HepG2 (cell line): ENCODE measurements around the gene PDCD11. TPM values are rescaled to one million over a fixed set of nuclear protein-coding genes. Genes with fewer than 3 reads are reported as not detected.

Experiments used
- CEBPB ChIP-seq: IDR thresholded peaks from 2 replicates; pipeline ENCODE4 v1.6.1; 2011; ENCODE audit warnings: low read depth, low read length, improper control_type of control experiment, borderline replicate concordance
- CREM ChIP-seq, 2 experiments: sonication (generic) in 1 of 2; formaldehyde crosslinking in 1 of 2; IDR thresholded peaks; 2 replicates each; pipeline versions ENCODE4 v1.4.0 to v1.6.1; 2016 to 2020; ENCODE audit warnings: antibody characterized with exemption in 1 of 2, mild to moderate bottlenecking in 1 of 2, missing genetic modification reagents in 1 of 2
- GTF3A ChIP-seq: sonication (generic); formaldehyde crosslinking; conservative IDR thresholded peaks from 2 replicates; pipeline ENCODE4 v1.4.0; 2020; ENCODE audit warnings: mild to moderate bottlenecking, missing genetic modification reagents
- HMGA1 ChIP-seq: sonication (generic); formaldehyde crosslinking; conservative IDR thresholded peaks from 2 replicates; pipeline ENCODE4 v1.4.0; 2020; ENCODE audit warnings: missing genetic modification reagents
- HNRNPK ChIP-seq: fragments of 200-400 bp; formaldehyde crosslinking; IDR thresholded peaks from 2 replicates; pipeline ENCODE4 v1.6.1; 2018; ENCODE audit warnings: low read length, low read depth, moderate library complexity, mild to moderate bottlenecking; ENCODE audit not compliant: poor library complexity, severe bottlenecking
- ISX ChIP-seq: sonication (generic); formaldehyde crosslinking; conservative IDR thresholded peaks from 2 replicates; pipeline ENCODE4 v1.5.0; 2020; ENCODE audit warnings: missing genetic modification reagents
- JUN ChIP-seq: sonication (generic); formaldehyde crosslinking; IDR thresholded peaks from 2 replicates; pipeline ENCODE4 v1.4.0; 2020; ENCODE audit warnings: mild to moderate bottlenecking, missing genetic modification reagents
- NCOA5 ChIP-seq: sonication (generic); formaldehyde crosslinking; IDR thresholded peaks from 2 replicates; pipeline ENCODE4 v1.4.0; 2020; ENCODE audit warnings: missing genetic modification reagents
- NFE2L1 ChIP-seq: sonication (generic); formaldehyde crosslinking; IDR thresholded peaks from 2 replicates; pipeline ENCODE4 v1.4.0; 2020; ENCODE audit warnings: missing genetic modification reagents, mild to moderate bottlenecking, borderline replicate concordance
- PAX8 ChIP-seq: sonication (generic); formaldehyde crosslinking; IDR thresholded peaks from 2 replicates; pipeline ENCODE4 v1.8.0; 2022; ENCODE audit warnings: mild to moderate bottlenecking, missing genetic modification reagents, borderline replicate concordance
- RAD21 ChIP-seq: fragments of 450-650 bp; formaldehyde crosslinking; IDR thresholded peaks from 2 replicates; pipeline ENCODE4 v1.5.0; 2020; ENCODE audit warnings: mild to moderate bottlenecking
- SKI ChIP-seq: fragments of 450-650 bp; IDR thresholded peaks from one replicate; pipeline ENCODE4 v1.6.1; 2018; ENCODE audit warnings: mild to moderate bottlenecking; ENCODE audit not compliant: partially characterized antibody
- SRSF9 ChIP-seq: fragments of 200-400 bp; formaldehyde crosslinking; IDR thresholded peaks from 2 replicates; pipeline ENCODE4 v1.6.1; 2018; ENCODE audit warnings: borderline replicate concordance, mild to moderate bottlenecking, low read depth, low read length; ENCODE audit not compliant: insufficient read depth, poor library complexity, severe bottlenecking
- YEATS4 ChIP-seq: sonication (generic); formaldehyde crosslinking; IDR thresholded peaks from 2 replicates; pipeline ENCODE4 v1.4.0; 2020; ENCODE audit warnings: missing genetic modification reagents, borderline replicate concordance
- ZFP62 ChIP-seq: sonication (generic); formaldehyde crosslinking; IDR thresholded peaks from 2 replicates; pipeline ENCODE4 v1.4.0; 2020; ENCODE audit warnings: missing genetic modification reagents
- ZNF383 ChIP-seq: sonication (generic); formaldehyde crosslinking; IDR thresholded peaks from 2 replicates; pipeline ENCODE4 v1.4.0; 2020; ENCODE audit warnings: missing genetic modification reagents, mild to moderate bottlenecking, borderline replicate concordance
- ZNF530 ChIP-seq: sonication (generic); formaldehyde crosslinking; IDR thresholded peaks from 2 replicates; pipeline ENCODE4 v1.5.0; 2020; ENCODE audit warnings: low read depth, mild to moderate bottlenecking, missing genetic modification reagents
- ZNF7 ChIP-seq: IDR thresholded peaks from 2 replicates; pipeline ENCODE4 v1.6.1; 2016; ENCODE audit warnings: missing biosample characterization, missing genetic modification reagents
- ZNF75D ChIP-seq: sonication (generic); formaldehyde crosslinking; IDR thresholded peaks from 2 replicates; pipeline ENCODE4 v1.8.1; 2023; ENCODE audit warnings: missing genetic modification reagents, mild to moderate bottlenecking, borderline replicate concordance
- ZSCAN25 ChIP-seq: sonication (generic); formaldehyde crosslinking; IDR thresholded peaks from 2 replicates; pipeline ENCODE4 v1.8.0; 2022; ENCODE audit warnings: mild to moderate bottlenecking, missing genetic modification reagents
- polyA plus RNA-seq, 8 experiments: library from polyadenylated mRNA; depleted of rRNA in 3 of 8; stranded (reverse) in 7 of 8; unstranded in 1 of 8; fragments of >200 nt; fragmentation: Illumina TruSeq in 4 of 8; extraction: Trizol in 4 of 8; gene quantifications; 2 replicates each; pipeline versions ENCODE4 v1.2.1 to v1.2.3, GENCODE V29; 2011 to 2016; ENCODE audit warnings: low read depth in 4 of 8, missing spikeins in 1 of 8, mixed read lengths in 1 of 8; ENCODE audit not compliant: insufficient read depth in 1 of 8
- total RNA-seq, 5 experiments: library from RNA; depleted of rRNA; stranded (reverse); fragments of >200 nt; fragmentation: Illumina TruSeq; extraction: Trizol; gene quantifications; 2 replicates each; pipeline ENCODE4 v1.2.3, GENCODE V29; 2016; ENCODE audit warnings: low read depth in 1 of 5
- TF ChIP-seq, protein P1 (sequence below): sonication (generic); formaldehyde crosslinking; conservative IDR thresholded peaks from 2 replicates; pipeline ENCODE4 v1.4.0; 2020; ENCODE audit warnings: mild to moderate bottlenecking, missing genetic modification reagents, moderate library complexity
- TF ChIP-seq, protein P2 (sequence below): sonication (generic); formaldehyde crosslinking; IDR thresholded peaks from 2 replicates; pipeline ENCODE4 v1.5.0; 2020; ENCODE audit warnings: mild to moderate bottlenecking, missing genetic modification reagents
- TF ChIP-seq, protein P3 (sequence below): sonication (generic); formaldehyde crosslinking; IDR thresholded peaks from 2 replicates; pipeline ENCODE4 v1.8.1; 2023; ENCODE audit warnings: missing genetic modification reagents, inconsistent platforms, borderline replicate concordance

Gene PDCD11
- total and polyA plus RNA-seq, 2 of the 13 experiments (the other 11 are each of a cell fraction or from before 2014, with no cell fraction given), result 12.8 to 52.8 TPM

- no peak for TF ChIP-seq ISX (CRISPR knock-in tag)
- no peak for TF ChIP-seq ZNF530 (CRISPR knock-in tag)
- no peak for TF ChIP-seq ZNF7 (CRISPR knock-in tag)
- TF ChIP-seq PAX8 (CRISPR knock-in tag), result peak; percentile 47; the same call in 1 of the 2 replicates
- TF ChIP-seq RAD21 (CRISPR knock-in tag), result peak; percentile 11; the same call in 1 of the 2 replicates
- TF ChIP-seq, protein P1, sequence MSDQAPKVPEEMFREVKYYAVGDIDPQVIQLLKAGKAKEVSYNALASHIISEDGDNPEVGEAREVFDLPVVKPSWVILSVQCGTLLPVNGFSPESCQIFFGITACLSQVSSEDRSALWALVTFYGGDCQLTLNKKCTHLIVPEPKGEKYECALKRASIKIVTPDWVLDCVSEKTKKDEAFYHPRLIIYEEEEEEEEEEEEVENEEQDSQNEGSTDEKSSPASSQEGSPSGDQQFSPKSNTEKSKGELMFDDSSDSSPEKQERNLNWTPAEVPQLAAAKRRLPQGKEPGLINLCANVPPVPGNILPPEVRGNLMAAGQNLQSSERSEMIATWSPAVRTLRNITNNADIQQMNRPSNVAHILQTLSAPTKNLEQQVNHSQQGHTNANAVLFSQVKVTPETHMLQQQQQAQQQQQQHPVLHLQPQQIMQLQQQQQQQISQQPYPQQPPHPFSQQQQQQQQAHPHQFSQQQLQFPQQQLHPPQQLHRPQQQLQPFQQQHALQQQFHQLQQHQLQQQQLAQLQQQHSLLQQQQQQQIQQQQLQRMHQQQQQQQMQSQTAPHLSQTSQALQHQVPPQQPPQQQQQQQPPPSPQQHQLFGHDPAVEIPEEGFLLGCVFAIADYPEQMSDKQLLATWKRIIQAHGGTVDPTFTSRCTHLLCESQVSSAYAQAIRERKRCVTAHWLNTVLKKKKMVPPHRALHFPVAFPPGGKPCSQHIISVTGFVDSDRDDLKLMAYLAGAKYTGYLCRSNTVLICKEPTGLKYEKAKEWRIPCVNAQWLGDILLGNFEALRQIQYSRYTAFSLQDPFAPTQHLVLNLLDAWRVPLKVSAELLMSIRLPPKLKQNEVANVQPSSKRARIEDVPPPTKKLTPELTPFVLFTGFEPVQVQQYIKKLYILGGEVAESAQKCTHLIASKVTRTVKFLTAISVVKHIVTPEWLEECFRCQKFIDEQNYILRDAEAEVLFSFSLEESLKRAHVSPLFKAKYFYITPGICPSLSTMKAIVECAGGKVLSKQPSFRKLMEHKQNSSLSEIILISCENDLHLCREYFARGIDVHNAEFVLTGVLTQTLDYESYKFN (CRISPR knock-in tag), result peak; percentile 30; the same call in 1 of the 2 replicates
- no peak for TF ChIP-seq HNRNPK
- no peak for TF ChIP-seq SRSF9
- no peak for TF ChIP-seq CEBPB
- no peak for TF ChIP-seq ZNF75D
- TF ChIP-seq ZNF383 (CRISPR knock-in tag), result no peak
- TF ChIP-seq ZFP62 (CRISPR knock-in tag), result no peak
- no peak for TF ChIP-seq GTF3A (CRISPR knock-in tag)
- no peak for TF ChIP-seq JUN (CRISPR knock-in tag)
- TF ChIP-seq NCOA5 (CRISPR knock-in tag), result no peak
- TF ChIP-seq, protein P2, sequence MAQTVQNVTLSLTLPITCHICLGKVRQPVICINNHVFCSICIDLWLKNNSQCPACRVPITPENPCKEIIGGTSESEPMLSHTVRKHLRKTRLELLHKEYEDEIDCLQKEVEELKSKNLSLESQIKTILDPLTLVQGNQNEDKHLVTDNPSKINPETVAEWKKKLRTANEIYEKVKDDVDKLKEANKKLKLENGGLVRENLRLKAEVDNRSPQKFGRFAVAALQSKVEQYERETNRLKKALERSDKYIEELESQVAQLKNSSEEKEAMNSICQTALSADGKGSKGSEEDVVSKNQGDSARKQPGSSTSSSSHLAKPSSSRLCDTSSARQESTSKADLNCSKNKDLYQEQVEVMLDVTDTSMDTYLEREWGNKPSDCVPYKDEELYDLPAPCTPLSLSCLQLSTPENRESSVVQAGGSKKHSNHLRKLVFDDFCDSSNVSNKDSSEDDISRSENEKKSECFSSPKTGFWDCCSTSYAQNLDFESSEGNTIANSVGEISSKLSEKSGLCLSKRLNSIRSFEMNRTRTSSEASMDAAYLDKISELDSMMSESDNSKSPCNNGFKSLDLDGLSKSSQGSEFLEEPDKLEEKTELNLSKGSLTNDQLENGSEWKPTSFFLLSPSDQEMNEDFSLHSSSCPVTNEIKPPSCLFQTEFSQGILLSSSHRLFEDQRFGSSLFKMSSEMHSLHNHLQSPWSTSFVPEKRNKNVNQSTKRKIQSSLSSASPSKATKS (CRISPR knock-in tag), result no peak
- TF ChIP-seq HMGA1 (CRISPR knock-in tag), result no peak
- TF ChIP-seq, protein P3, sequence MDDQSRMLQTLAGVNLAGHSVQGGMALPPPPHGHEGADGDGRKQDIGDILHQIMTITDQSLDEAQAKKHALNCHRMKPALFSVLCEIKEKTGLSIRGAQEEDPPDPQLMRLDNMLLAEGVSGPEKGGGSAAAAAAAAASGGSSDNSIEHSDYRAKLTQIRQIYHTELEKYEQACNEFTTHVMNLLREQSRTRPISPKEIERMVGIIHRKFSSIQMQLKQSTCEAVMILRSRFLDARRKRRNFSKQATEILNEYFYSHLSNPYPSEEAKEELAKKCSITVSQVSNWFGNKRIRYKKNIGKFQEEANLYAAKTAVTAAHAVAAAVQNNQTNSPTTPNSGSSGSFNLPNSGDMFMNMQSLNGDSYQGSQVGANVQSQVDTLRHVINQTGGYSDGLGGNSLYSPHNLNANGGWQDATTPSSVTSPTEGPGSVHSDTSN (CRISPR knock-in tag), result no peak
- peak; percentile 92 for TF ChIP-seq CREM (IDR thresholded peaks at IDR 0.05)
- no peak for TF ChIP-seq CREM (CRISPR knock-in tag; IDR thresholded peaks at IDR 0.05)
- peak; percentile 94 for TF ChIP-seq YEATS4
- TF ChIP-seq NFE2L1 (CRISPR knock-in tag), result no peak
- peak; percentile 13; the same call in 1 of the 2 replicates for TF ChIP-seq ZSCAN25 (CRISPR knock-in tag)
- no peak for TF ChIP-seq SKI
These were observed at the start of gene PDCD11, which contains the start of gene ATP5MK (continued) for GRCh38 chr10:103396067-103396788.
